GM04503 (cell line): ENCODE results near the gene NOL4.

Experiments used
- DNase-seq: peaks from one replicate; pipeline ENCODE4 v3.0.0-alpha.2; 2012; ENCODE audit warnings: low read depth

Gene NOL4

DNA sequence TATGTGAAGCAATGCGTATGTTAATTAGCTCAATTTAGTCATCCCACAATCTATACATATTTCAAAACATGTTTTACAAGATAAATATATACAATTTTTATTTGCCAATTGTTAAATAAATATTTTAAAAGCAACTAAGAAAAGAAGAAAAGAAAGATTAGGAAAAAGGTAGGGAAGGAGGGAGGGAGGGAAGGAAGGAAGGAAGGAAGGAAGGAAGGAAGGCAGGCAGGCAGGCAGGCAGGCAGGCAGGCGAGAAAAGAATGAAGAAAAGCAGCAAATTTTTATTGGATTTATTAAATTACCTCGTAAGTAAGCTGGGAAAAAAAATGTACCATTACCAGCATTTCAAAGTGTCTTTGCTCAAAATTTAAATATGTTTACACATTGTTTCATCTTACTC lies 30.5 kb downstream of the NOL4 start:
- no peak for DNase-seq

- DNase-seq, result no peak
Measured at GRCh38 chr18:34189656-34190435, 34.9 kb downstream of the NOL4 start.
